GM18861 (cell line): ENCODE data around the gene TMEM178A.
"Not testable (repeated sequence)": the region's sequence is repeated elsewhere in the genome, so short reads cannot be mapped to it uniquely, and the experiment has no call there.

Source experiments
- ATAC-seq: cut with Tn5 transposase; IDR thresholded peaks from one replicate; pipeline ENCODE4 v1.9.1; 2021; ENCODE audit not compliant: unreplicated experiment

Gene TMEM178A

GRCh38 chr2:39647104-39647765 is 18.5 kb upstream of the TMEM178A start:
- no peak for ATAC-seq

GRCh38 chr2:39648580-39648979 is 17.1 kb upstream of the TMEM178A start:
- no peak for ATAC-seq

GRCh38 chr2:39649511-39649910 is 16.2 kb upstream of the TMEM178A start:
- ATAC-seq: no peak

- no peak for ATAC-seq
These were observed 15.2 kb upstream of the TMEM178A start for GRCh38 chr2:39650468-39650867.

GRCh38 chr2:39656215-39656614 is 9.5 kb upstream of the TMEM178A start:
- ATAC-seq: not testable (repeated sequence)

GRCh38 chr2:39657287-39657937 is 8.3 kb upstream of the TMEM178A start:
- no peak for ATAC-seq

GRCh38 chr2:39658371-39658770 is 7.3 kb upstream of the TMEM178A start:
- ATAC-seq: no peak

- ATAC-seq: no peak
These were observed 5.7 kb upstream of the TMEM178A start for GRCh38 chr2:39659765-39660611.

GRCh38 chr2:39660612-39661236 is 5.0 kb upstream of the TMEM178A start:
- no peak for ATAC-seq

- no peak for ATAC-seq
These were observed 3.9 kb upstream of the TMEM178A start for GRCh38 chr2:39661826-39662225.

- ATAC-seq: no peak
These were observed 2.4 kb upstream of the TMEM178A start for GRCh38 chr2:39663187-39663930.

GRCh38 chr2:39664232-39664887 is 1.4 kb upstream of the TMEM178A start:
- ATAC-seq: no peak

GRCh38 chr2:39664888-39665591 is 677 bp upstream of the TMEM178A start:
- no peak for ATAC-seq

- no peak for ATAC-seq
These were observed 879 bp downstream of the TMEM178A start for GRCh38 chr2:39666491-39667101.

GRCh38 chr2:39667104-39667885 is 1.6 kb downstream of the TMEM178A start:
- ATAC-seq: no peak

- ATAC-seq: no peak
These were observed 2.2 kb downstream of the TMEM178A start for GRCh38 chr2:39667886-39668276.

GRCh38 chr2:39668576-39669080 is 2.9 kb downstream of the TMEM178A start:
- no peak for ATAC-seq

- no peak for ATAC-seq
These were observed 5.9 kb downstream of the TMEM178A start for GRCh38 chr2:39671604-39672003.
